Colonic mucosa (tissue), 4 donors: Measurements from ENCODE around the gene SYT8. TPM values are rescaled to one million over a fixed set of nuclear protein-coding genes. Genes with fewer than 3 reads are reported as not detected.
"Not testable (repeated sequence)": the region's sequence is repeated elsewhere in the genome, so short reads cannot be mapped to it uniquely, and the experiment has no call there.

ENCODE experiments used
- DNase-seq: peaks from one replicate; pipeline ENCODE4 v3.0.0-alpha.2; 2020
- H3K27ac ChIP-seq: fragments of 200-600 bp; one replicate; pipeline ENCODE4 v1.8.0; 2021
- H3K27me3 ChIP-seq: fragments of 200-600 bp; one replicate; pipeline ENCODE4 v1.8.0; 2021
- H3K36me3 ChIP-seq: fragments of 200-600 bp; one replicate; pipeline ENCODE4 v1.8.0; 2021
- H3K4me1 ChIP-seq: fragments of 200-600 bp; one replicate; pipeline ENCODE4 v1.8.0; 2021; ENCODE audit warnings: mild to moderate bottlenecking
- H3K4me3 ChIP-seq: fragments of 200-600 bp; one replicate; pipeline ENCODE4 v1.8.0; 2021
- H3K9ac ChIP-seq, 2 donors: one replicate each; pipeline ENCODE4 v1.7.0; 2013; ENCODE audit warnings: control low read depth in 2 of 2, low read depth in 2 of 2, low read length in 2 of 2
- H3K9me3 ChIP-seq: fragments of 200-600 bp; one replicate; pipeline ENCODE4 v1.8.0; 2021
- CTCF ChIP-seq: fragments of 200-600 bp; IDR thresholded peaks from one replicate; pipeline ENCODE4 v1.8.0; 2022; ENCODE audit warnings: antibody characterized with exemption, mild to moderate bottlenecking
- intact Hi-C: fragments of 100-400 bp; cut with DNase I; formaldehyde crosslinking; loops from one replicate; pipeline ENCODE4 v1.14.1; 2022
- total RNA-seq, 2 donors: library from RNA; stranded (reverse); fragmentation: NEBNext Ultra II Directional in 1 of 2; extraction: Animal tissue kit (Norgen Biotek cat#: 25700) in 1 of 2; gene quantifications; one replicate each; pipeline ENCODE4 v1.2.1, GENCODE V29; 2021
- donor health status: healthy.
- donor health status: DM: no; HTN: no; CAD: no.
- donor health status: DM: no; HTN: no; CAD: no.

Gene SYT8
- total RNA-seq, 2 donors from 2014 or later = 1.7 to 3.5 TPM

- H3K27ac ChIP-seq = no peak overlapping the region
- no peaks in the 10 kb centered on the region for H3K4me1 ChIP-seq
- no peak for TF ChIP-seq CTCF
- H3K4me3 ChIP-seq = no peak overlapping the region
- H3K9ac ChIP-seq = no peak overlapping the region
- no peaks in the 10 kb centered on the region for H3K9me3 ChIP-seq
- H3K36me3 ChIP-seq = no peaks in the 10 kb centered on the region
- intact Hi-C loops = loop anchor here (10.0 kb wide), 1 partner anchor 71 kb away; no protein-coding TSS in a partner anchor
- H3K27me3 ChIP-seq = no peaks in the 10 kb centered on the region
- DNase-seq = no peak
Measured at GRCh38 chr11:1805525-1805924, 29.3 kb upstream of the SYT8 start.

DNA sequence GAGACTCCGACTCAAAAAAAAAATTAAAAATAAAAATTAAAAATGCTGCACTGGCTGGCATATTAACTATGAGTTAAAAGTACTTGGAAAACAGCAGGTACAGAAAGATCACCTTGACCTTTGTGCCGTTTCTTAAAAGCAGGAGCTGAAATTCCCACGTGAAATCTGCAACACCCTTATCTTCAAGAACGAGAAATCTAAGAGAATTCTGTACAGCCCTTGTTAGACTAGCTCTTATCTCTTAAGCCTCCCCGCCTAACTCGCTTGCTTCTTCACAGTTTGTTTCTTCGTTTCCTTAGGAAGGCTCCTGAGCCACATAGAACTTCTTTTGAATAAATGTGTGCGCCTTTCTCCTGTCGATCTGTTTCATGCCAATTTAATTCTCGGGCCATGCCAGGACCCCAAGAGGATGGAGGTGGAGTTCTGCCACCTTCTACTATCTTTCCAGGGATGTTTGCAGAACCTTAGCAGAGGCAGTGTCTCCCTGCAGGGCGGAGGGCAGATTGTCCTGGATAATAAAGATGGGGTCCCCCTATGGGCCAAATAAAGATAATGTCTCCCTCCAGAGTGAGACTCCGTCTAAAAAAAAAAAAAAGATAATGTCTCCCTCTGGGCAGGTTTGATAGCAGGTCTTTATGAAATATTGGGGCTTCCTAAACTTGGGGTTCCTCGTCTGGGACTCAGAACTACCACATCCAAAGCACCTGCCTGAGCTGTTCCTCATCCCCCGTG is 27.4 kb upstream of the SYT8 start:
- no peak overlapping the region for H3K27ac ChIP-seq
- DNase-seq = no peak
- H3K4me1 ChIP-seq = no peaks in the 10 kb centered on the region
- no peak for TF ChIP-seq CTCF
- H3K36me3 ChIP-seq = no peaks in the 10 kb centered on the region
- H3K9ac ChIP-seq = no peak overlapping the region
- intact Hi-C loops = loop anchor here (10.0 kb wide), 1 partner anchor 73 kb away; no protein-coding TSS in a partner anchor
- H3K9me3 ChIP-seq = no peaks in the 10 kb centered on the region
- no peaks in the 10 kb centered on the region for H3K27me3 ChIP-seq
- H3K4me3 ChIP-seq = no peak overlapping the region

DNA sequence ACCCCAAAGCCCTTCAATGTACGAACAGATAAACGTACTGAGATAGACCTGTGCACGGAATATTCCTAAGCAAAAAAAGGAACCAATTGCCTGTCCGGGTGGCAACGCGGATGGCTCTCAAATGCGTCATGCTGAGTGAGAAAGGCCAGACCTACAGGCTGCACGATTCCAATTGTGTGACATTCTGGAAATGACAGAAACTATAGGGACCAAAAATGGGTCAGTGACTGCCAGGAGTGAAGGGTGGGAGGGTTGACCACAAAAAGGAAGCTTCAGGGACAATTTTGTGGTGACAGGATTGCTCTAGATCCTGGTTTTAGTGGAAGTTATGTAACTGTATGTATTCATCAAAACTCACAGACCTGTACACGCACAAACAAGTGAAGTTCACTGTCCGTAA is 24.0 kb upstream of the SYT8 start:
- intact Hi-C loops = no loop called here
- no peaks in the 10 kb centered on the region for H3K27me3 ChIP-seq
- no peak for DNase-seq

GRCh38 chr11:1812274-1812673 is 22.5 kb upstream of the SYT8 start:
- Histone ChIP-seq H3K9ac (no peak overlapping the region), H3K27me3 (no peaks in the 10 kb centered on the region), H3K4me3 (no peak overlapping the region), H3K27ac (no peak overlapping the region), H3K36me3 (no peaks in the 10 kb centered on the region), H3K4me1 (no peaks in the 10 kb centered on the region), H3K9me3 (no peaks in the 10 kb centered on the region)
- DNase-seq = no peak
- intact Hi-C loops = no loop called here
- TF ChIP-seq CTCF = no peak

More for the DNA sequence above, 24.0 kb upstream of the SYT8 start:
- Histone ChIP-seq H3K27ac (no peak overlapping the region), H3K4me1 (no peaks in the 10 kb centered on the region), H3K9ac (no peak overlapping the region), H3K9me3 (no peaks in the 10 kb centered on the region), H3K36me3 (no peaks in the 10 kb centered on the region), H3K4me3 (no peak overlapping the region)
- no peak for TF ChIP-seq CTCF

- H3K36me3 ChIP-seq = no peaks in the 10 kb centered on the region
- H3K9me3 ChIP-seq = no peaks in the 10 kb centered on the region
- no peaks in the 10 kb centered on the region for H3K27me3 ChIP-seq
- no peak overlapping the region for H3K4me3 ChIP-seq
- H3K4me1 ChIP-seq = no peaks in the 10 kb centered on the region
- no peak for DNase-seq
- TF ChIP-seq CTCF = no peak
- H3K27ac ChIP-seq = no peak overlapping the region
- no peak overlapping the region for H3K9ac ChIP-seq
- intact Hi-C loops = no loop called here
Measured at GRCh38 chr11:1812801-1813200, 22.0 kb upstream of the SYT8 start.

DNA sequence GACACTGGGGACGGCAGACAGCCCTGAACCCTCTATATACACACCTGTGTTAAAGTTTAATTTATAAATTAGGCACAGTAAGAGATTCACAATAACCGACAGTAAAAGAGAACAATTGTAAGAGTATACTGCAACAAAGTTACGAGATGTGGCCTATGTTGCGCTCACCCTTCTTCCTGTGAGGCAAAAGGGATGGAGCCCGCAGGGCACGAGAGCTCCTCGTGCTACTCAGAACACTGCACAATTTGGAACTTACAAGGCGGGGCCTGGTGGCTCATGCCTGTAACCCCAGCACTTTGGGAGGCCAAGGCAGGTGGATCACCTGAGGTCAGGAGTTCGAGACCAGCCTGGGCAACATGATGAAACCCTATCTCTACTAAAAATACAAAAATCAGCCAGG is 21.4 kb upstream of the SYT8 start:
- H3K4me1 ChIP-seq, H3K27me3 ChIP-seq, intact Hi-C loops, H3K4me3 ChIP-seq, DNase-seq, H3K36me3 ChIP-seq, H3K9me3 ChIP-seq, H3K9ac ChIP-seq, H3K27ac ChIP-seq: not testable (repeated sequence)
